ENCODE results near the gene ABCD4. TPM values are rescaled to one million over a fixed set of nuclear protein-coding genes. Genes with fewer than 3 reads are reported as not detected.

ABCD4 gene
- total RNA-seq, 3 donors from 2014 or later: 38.2 to 57.0 (median 54.7) TPM

DNA sequence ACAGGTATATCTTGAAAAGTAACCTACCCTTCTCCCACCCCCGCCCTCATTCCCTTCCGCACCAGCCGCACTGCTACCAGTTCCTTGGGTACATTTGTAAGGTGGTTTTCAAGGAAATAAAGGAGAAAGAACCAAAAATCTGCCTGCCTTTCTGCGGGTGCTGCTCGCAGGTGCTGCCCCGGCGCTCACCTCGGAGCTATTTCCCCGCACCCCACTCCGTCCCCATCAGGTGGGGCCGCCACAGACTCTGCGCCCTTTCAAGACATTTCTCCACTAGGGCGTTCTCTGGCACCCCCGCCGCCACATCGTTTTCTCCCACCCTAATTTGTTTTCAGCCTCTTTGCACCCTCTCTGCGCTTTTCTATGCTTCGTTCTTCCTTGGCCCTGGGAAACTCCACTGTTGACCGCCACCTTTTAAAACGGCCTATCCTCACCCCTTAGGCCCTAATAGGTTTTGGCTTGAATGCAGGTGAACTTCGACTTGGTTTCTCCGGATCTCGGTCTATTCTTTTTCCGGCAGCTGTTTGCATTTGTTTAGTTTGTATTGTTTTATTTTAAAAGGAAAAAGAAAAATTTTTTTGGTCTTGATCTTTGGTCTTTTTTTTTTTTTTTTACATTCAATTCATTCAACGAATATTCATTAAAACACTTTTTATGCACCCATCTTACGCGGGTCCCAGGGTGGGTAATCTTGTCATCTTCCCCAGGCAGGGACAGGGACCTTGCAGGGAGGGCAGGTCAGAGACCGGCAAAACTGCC, 60.5 kb downstream of the ABCD4 start:
- no peaks in the 10 kb centered on the region for H3K9me3 ChIP-seq
- H3K4me1 ChIP-seq: peaks cover 0 to 4% of the 10 kb centered on the region in 2 donors
- no peak for TF ChIP-seq POLR2A (IDR thresholded peaks at IDR 0.05)
- no peak for TF ChIP-seq CTCF (IDR thresholded peaks at IDR 0.05)
- TF ChIP-seq POLR2AphosphoS5 (IDR thresholded peaks at IDR 0.05): no peak
- intact Hi-C loops (cut with DNase I; ENCODE audit: low total_unique reads): no loop called here
- no peak for DNase-seq (ENCODE audit: low spot score in 2 of 2)
- H3K27me3 ChIP-seq: peaks cover 16 to 82% of the 10 kb centered on the region in 2 donors
- H3K27ac ChIP-seq: no peak overlapping the region
- no peak overlapping the region for H3K4me3 ChIP-seq
- no peaks in the 10 kb centered on the region for H3K36me3 ChIP-seq

- Histone ChIP-seq H3K36me3 (no peaks in the 10 kb centered on the region), H3K27ac (no peak overlapping the region), H3K27me3 (peaks cover 16 to 82% of the 10 kb centered on the region in 2 donors), H3K4me3 (peak overlapping the region in 1 of 3 donors; percentile 64), H3K9me3 (no peaks in the 10 kb centered on the region), H3K4me1 (peaks cover 0 to 4% of the 10 kb centered on the region in 2 donors)
- no peak for TF ChIP-seq POLR2AphosphoS5 (IDR thresholded peaks at IDR 0.05)
- intact Hi-C loops (cut with DNase I; ENCODE audit: low total_unique reads): no loop called here
- DNase-seq (ENCODE audit: low spot score in 2 of 2): no peak
Measured at GRCh38 chr14:74241652-74242017, 61.1 kb downstream of the ABCD4 start.

DNA sequence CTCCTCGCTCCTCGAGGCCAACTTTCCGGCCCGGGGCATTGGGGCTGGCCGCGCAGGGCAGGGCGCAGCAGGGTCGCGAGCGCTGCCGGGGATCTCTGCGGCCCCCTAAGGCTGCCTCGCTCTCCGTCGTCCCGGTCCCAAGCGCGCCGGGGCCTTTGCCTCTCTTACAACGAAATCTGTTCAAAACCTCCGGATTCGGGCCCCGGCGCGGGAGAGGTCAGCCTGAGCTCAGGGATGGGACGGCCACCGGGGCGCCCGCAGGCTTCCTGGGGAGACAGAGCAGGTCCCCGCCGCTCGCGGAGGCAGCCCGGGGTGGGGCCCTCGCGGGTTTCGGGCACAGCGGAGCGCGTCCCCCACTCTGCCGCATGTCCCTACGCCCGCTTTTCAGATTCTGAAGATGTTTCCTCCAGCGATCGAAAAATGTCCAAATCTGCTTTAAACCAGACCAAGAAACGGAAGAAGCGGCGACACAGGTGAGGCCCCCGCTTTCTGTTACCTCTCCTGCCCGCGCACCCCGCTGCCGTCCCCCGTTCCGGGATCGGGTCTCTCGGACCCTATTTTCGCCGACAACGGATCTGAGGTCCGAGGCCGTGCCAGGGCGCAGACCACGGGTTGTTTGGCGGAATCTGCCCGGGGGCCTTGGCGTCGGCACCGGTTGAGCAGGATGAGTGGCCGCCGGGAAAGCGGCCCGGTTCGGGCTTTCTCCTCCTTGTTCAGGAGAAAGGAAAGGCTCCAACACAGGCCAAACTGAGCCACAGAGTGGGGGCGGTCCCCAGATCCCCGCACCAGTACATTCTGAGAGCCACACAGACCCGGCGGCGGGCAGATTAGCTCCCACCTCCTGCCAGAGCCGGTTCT, 61.7 kb downstream of the ABCD4 start:
- peaks cover 0 to 4% of the 10 kb centered on the region in 2 donors for H3K4me1 ChIP-seq
- H3K27ac ChIP-seq: no peak overlapping the region
- peaks cover 16 to 76% of the 10 kb centered on the region in 2 donors for H3K27me3 ChIP-seq
- no peaks in the 10 kb centered on the region for H3K36me3 ChIP-seq
- intact Hi-C loops (cut with DNase I; ENCODE audit: low total_unique reads): no loop called here
- TF ChIP-seq POLR2A (IDR thresholded peaks at IDR 0.05) (no peak), POLR2AphosphoS5 (IDR thresholded peaks at IDR 0.05) (no peak), CTCF (IDR thresholded peaks at IDR 0.05) (no peak)
- H3K4me3 ChIP-seq: peak overlapping the region; percentile 24 to 64 (median 25)
- DNase-seq (ENCODE audit: low spot score in 2 of 2): no peak
- H3K9me3 ChIP-seq: no peaks in the 10 kb centered on the region

- Histone ChIP-seq H3K27ac (no peak overlapping the region), H3K27me3 (peaks cover 16 to 72% of the 10 kb centered on the region in 2 donors), H3K9me3 (no peaks in the 10 kb centered on the region), H3K4me1 (peaks cover 0 to 4% of the 10 kb centered on the region in 2 donors), H3K36me3 (no peaks in the 10 kb centered on the region), H3K4me3 (peak overlapping the region; percentile 24 to 64 (median 25))
- TF ChIP-seq POLR2A (IDR thresholded peaks at IDR 0.05) (no peak), POLR2AphosphoS5 (IDR thresholded peaks at IDR 0.05) (peak in 1 of 3 donors; percentile 31), CTCF (IDR thresholded peaks at IDR 0.05) (no peak)
- intact Hi-C loops (cut with DNase I; ENCODE audit: low total_unique reads): no loop called here
- no peak for DNase-seq (ENCODE audit: low spot score in 2 of 2)
Measured at GRCh38 chr14:74239848-74240793, 62.6 kb downstream of the ABCD4 start.

Data from breast epithelium (tissue), 4 donors.